GM18909 (cell line): ENCODE data around the gene CDH4.

Experiments
- ATAC-seq: cut with Tn5 transposase; IDR thresholded peaks from one replicate; pipeline ENCODE4 v1.9.1; 2021; ENCODE audit warnings: mild to moderate bottlenecking; ENCODE audit not compliant: unreplicated experiment, poor library complexity

The CDH4 gene

DNA sequence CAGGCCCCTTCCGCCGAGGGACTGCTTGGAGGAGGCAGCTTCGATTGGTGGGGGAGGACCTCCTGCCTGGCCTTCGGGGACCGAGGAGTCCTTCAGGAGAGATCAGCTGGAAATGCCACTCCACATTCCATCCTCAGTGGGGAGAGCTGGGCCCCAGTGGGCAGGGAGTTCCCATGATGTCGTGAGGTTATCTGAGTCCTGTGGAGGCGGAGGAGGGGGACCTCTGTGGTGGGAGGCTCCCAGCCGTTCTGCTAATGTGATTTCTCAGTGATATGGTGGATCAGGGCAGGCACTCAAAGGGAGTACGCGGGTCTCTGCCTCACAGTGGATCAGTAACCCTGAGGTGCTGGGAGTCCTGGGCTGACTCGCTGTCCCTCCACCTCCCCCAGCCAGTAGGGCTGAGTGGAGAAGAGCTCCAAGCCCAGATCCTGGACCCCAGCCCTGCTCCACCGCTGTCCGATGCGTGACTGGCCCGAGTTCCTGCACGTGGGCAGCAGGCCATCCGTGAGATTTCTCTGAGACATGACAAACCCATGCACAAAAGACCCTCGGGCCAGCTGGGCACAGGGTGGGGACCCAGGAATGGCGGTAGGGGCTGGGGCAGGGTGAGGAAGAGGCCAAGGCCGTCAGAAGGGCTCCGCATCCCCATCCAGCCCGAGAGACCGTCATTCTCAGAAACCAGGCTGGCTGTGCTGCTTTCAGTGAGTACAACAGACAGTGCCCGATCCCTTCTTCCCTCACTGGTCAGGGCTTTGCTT is 617.9 kb downstream of the CDH4 start:
- ATAC-seq = no peak

DNA sequence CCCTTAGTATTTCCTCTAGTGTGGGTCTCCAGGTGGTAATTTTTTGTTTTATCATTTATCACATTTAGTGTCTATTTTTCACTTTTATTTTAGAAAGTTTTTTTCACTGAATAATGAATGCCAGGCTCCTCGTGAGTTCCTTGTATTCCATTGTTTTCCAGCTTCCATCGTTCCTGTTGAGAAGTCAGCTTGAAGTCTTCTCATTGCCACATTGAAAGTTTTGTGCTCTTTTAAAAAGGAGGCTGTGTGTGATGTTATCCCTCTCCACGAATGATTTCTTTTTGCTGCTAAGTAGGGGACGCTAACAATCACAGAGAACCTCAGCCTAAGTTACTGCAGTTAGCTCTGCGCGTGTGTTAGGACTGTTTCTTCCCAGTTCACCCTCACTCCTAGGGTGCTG is 619.1 kb downstream of the CDH4 start:
- ATAC-seq = no peak

DNA sequence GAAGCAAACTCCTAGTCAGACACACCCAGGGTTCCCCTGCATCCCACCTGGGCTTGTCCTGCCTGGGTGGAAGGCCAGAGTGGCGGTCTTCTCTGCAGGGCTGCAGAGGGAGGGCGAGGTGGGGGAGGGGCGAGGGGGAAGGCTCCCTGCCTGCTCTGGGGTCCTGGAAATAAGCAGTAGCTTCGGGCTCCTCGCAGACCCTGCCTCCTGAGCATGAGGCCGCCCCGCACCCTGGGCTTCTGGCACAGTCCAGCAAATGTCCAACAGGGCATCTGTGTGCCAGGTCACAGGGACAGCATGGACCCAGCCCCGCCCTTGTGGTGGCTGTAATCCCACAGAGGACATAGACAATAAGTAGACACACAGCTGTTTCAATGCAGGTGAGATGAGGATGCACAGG is 619.9 kb downstream of the CDH4 start:
- no peak for ATAC-seq

DNA sequence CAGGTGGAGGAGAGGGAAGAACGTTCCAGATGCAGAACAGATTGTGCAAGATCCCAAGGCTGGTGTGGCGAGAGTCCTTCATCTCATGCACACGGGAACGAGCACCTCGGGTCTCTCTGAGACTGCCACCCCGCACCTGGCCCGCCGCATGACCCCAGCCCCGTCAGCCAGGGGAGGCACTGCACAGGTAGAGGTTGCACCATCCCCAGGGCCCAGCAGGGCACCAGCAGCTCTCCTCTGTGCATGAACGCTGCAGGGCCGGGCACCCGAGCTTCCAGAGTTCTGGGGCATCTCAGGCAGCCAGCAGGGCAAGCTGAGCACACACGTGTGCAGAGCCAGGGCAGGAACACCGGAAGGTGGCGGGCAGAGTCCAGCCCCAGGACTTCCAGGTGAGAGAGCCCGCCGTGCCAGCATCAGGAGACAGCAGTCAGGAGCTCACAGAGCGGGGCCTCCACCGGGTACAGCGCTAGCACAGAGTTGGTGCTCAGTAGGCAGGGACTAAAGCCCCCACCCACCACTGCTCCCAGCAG is 620.4 kb downstream of the CDH4 start:
- no peak for ATAC-seq

DNA sequence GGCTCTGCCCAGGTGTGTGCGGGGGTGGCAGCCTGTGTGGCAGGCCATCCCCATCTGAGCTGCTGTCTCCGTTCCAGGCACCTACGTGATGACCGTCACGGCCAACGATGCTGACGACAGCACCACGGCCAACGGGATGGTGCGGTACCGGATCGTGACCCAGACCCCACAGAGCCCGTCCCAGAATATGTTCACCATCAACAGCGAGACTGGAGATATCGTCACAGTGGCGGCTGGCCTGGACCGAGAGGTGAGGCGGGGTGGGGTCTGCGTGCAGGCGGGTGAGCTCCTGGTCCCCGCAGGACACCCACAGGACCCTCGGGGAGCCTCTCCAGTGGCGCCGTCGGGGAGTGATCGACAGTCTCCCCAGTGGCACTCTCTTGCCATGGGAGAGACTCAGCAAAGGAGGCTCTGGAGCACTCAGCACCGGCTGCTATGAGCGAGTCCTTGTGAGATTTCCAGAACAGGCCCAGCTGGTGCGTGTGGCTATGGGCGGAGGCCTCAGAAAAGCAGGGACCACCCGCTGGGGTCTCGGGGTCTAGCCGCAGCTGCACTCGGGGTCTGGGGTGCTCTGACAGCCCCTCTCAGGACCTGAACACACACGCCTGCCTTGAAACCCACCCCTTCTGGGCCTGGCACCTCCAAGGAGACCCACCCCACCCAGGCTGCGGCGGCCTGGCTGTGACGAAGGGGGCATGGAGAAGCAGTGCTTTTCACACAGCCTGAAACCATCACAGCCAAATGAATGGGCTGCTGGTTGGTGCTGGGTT is 621.8 kb downstream of the CDH4 start:
- no peak for ATAC-seq

DNA sequence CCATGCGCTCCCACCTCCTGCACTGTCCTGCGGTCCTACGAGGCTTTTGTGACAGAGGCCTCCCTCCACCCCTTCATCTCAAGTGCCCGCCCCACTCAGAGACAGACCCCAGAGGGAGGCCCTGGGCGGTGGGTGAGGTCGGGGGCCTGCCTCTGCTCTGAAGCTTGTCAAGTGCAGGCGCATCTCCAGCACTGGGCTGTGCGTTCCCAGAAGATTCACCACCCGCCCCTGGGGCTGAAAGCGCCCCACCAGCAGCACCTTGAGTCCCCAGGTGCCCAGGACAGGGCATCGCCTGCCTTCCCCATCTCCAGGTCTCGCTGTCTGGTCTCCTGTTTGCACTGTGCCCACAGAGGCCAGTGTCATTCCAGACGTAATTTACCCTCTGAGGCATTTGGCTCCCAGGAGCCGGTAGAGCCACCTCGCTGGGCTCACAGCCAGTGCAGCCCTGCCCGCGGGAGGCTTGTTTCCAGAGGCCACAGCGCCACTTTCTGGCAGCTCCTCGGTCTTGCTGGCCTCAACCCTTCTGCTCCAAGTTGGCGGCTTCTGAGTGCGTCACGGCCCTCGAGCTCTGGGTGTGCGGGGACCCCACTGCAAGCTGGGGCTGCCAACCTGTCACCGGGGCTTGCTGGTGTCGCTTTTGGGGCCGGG is 622.5 kb downstream of the CDH4 start:
- ATAC-seq = no peak

DNA sequence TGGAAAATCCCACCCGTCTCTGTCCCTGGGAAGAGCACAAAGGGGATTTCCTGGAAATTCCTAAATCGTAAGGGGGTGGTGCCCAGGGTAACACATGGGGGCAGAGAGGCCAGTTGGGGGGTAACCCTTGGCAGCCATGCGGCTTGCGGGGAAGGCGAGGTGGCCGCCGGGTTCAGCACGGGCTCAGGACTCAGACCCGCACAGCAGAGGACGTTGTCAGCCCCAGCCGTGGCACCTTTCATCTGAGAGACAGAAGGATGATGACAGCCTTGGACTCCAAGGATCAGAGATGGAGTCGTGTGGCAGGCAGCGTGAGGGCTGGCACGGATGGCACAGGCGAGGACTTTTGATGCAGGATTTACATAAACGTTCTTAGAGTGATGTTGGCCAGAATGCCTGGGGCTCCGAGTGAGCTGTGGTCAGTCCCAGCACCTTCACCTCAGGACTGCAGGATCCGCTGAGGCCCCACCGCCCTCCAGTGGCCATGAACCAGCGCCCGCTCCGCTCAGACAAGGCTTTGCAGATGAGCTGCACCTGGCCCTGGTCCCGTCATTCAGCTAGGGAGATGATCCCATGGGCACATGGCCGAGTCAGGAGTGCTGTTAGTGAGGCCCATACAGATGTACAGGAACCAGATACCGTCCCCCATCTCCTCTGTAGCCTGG is 623.3 kb downstream of the CDH4 start:
- ATAC-seq = no peak

DNA sequence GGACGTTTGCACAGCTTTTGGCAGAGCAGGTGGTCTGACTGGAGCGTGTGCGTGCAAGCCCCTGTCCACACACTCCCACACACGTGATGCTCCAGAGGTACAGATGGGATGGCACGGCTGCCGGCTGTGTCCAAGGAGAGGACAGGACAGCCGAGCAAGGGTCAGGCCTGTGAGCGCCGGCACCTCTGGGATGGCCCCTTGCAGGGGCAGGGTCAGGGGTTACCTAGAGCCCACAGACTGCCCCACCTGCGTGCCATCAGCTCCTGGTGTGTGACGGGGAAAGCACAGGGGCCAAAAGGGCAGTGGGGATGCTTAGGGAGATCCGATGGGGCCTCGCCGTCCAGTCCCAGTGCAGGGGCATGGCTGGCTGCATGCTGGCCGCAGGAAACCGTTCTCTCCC is 623.9 kb downstream of the CDH4 start:
- ATAC-seq = no peak

DNA sequence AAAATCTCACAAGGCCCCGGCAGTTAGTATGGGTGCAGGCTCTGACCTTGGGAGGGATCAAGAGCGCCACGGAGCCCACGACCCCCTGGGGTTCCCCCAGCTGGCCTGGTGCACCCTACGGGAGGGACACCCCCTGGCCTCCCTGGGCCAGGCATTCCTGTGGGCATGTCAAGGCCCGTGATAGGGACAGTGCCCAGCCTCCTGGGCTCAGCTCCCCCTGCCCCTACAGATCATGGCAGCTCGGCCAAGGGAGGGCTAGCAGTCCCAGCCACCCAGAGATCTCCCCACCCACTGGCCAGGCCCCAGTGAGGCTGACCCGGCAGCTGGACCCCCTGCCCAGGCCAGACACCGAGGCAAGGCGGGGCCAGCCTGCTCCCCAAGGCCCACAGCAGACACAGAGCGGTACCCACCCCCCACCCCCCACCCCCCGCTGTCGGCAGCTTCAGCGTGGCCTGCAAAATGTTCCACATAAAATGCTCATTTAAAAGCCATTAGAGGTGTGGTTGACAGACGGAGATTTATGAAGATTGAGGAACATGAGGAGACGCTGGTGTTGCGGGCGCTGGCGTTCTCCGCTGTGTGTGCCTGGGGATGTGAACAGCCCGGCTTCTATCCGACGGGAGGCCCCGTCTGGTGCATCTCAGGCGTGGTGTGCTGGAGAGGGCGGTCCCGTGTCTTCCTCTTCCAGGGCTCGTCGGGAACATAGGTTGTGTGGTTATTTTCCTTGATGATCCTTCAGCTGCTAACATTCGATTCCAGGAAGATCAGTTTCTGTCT is 625.1 kb downstream of the CDH4 start:
- ATAC-seq = no peak

DNA sequence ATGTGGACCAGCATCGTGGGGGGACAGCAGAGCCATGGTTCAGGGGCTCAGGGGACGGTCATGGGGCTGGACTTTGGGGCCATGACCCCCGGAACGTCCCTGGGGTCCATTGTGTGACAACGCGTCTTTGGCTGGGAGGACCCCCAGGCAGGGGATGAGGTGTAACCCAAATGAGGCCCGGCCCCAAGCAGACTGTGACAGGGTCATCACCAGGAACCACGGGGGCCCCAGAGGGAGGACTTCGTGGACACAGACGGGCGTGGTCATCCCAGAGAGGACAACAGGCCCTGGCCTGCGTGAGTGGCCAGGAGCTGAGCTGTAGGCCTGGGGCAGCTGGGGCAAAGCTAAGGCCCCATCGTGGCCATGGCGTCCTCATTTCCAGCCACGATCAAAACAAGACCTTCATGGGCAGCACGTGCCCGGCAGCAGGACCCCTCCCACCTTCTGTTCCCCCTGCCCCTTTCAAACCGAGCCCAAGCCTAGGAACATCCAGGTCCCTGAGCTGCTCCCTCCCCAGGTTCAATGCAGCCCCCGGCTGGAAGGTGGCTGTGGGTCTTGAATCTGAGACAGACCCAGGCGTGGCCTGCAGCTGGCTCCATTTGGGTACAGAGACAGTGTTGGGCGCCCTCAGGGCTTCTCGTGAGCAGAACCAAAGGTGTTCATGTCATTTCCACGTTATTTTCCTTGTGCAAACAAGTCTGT is 625.9 kb downstream of the CDH4 start:
- ATAC-seq = no peak

DNA sequence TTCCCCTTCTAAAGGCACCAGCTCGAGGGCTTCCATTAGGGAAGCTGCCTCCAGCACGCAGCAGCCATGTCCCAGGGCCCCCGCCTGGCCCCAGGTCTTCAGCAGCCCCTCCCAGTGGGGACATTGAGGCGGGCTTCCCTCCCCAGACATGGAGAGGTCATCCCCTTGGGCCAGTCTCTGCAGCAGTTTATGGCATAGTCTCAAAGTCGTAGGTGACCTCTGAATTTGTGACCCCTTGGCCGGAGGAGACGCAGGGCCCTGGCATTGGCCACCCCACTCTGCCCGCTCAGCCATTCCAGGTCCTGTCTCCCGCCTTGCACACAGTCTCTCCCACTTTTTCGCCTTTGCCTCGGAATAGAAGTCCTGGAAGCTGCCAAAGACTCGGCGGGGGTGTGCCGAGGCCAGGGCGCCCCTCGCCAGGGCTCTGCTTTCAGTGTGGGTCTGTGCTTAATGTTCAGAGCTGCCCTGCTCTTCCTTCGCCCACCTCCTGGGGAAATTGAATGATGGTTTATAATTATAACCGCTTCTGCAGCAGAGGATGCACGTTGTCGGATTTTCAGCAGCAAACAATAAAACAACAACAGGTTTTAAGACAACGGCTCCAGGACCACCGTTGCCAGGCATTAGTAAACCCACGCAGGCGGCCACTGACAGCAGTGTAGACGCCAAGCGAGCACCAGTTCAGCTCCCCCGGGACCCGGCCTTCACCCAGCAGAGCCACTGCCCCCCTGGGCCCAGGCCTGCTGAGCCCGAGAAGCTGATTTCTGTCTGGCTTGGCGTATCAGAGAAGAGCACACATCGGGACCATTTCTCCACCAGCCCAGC is 626.6 kb downstream of the CDH4 start:
- no peak for ATAC-seq

DNA sequence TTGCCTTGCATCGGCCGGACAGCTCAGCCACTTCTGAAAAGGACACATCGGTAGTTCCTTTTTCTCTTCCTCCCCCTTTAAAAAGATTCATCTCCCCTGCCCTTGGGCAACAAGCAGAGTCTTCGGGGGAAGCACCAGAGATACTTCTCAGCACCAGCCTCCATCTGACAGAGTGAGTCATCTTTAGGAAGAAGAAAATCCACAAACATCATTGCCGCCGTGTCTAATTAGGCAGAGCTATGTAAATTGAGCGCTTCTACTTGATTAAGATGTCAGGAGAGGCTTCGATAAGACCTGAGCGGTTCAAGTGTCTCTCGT is 627.2 kb downstream of the CDH4 start:
- ATAC-seq = no peak

DNA sequence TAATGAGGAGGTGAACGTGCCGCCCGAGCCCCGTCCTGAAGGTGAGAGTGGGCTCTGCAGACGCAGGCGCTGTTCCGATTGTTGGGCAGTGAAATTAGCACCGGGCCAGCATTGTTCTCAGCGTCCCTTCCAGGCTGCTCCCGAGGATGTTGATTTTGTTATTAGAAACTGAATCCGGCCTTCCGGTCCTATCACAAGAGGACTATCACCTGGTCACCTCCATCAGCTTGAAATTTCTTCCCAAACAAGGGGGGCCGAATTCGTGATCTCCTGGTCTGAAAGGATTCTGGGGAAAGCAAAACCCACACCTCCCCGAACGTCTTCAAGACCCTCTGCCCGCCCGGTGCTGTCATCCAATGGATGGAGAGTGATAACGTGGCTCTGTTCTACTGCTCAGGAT is 627.6 kb downstream of the CDH4 start:
- ATAC-seq = no peak

DNA sequence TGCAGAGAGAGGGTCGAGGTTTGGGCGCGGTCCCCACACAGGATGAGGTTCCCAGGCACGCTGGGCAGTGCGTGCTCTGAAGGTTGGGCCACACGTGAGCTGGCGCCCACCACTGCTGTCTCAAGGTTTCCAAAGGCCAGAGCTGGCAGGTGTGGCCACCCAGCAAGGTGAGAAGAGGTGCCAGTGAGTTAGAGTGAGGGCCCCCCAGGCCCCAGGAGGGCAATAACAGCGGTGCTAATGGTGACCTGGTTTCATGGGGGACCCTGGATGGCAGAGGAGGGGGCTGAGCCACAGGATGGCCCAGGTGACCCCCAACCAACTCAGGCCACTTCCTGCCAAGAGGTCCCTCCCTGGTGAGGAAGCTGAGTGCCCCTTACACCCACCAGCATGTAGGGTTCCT is 628.6 kb downstream of the CDH4 start:
- ATAC-seq = no peak

DNA sequence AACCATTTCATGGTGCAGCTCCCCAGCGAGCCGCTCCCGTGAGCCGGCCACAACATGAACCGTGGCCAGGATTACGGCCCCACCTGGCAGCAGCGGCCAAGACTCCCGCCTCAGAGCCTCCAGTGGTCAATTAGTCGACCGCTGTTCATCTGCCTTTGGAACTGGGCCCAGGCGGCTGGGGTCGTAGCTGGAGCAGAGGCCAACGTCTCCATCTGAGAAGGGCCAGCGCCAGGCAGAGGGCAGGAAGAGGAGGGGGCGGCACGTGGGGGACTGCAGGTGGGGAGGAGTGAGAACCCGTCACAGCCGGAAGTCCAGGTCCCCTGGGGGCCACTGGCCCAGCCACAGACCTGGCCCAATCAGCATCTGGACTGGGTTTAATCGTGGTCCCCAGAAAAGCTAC is 629.4 kb downstream of the CDH4 start:
- ATAC-seq = no peak

DNA sequence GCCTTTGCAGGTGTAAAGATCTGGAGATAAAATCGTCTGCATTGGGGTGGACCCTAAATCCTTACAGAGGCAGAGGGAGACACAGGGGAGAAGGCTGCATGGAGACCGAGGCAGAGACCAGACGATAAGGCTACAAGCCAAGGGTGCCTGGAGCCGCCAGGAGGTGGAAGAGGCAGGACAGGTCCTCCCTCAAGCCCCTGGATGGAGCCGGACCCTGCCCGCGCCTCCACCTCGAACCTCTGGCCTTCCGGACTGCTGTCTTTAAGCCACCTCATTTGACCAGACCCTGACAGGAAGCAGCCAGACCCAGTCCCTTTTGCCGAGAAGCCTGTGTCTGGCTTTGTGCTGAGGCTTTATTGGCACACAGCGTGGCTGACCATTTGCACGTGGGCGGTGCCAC is 629.8 kb downstream of the CDH4 start:
- ATAC-seq = no peak

DNA sequence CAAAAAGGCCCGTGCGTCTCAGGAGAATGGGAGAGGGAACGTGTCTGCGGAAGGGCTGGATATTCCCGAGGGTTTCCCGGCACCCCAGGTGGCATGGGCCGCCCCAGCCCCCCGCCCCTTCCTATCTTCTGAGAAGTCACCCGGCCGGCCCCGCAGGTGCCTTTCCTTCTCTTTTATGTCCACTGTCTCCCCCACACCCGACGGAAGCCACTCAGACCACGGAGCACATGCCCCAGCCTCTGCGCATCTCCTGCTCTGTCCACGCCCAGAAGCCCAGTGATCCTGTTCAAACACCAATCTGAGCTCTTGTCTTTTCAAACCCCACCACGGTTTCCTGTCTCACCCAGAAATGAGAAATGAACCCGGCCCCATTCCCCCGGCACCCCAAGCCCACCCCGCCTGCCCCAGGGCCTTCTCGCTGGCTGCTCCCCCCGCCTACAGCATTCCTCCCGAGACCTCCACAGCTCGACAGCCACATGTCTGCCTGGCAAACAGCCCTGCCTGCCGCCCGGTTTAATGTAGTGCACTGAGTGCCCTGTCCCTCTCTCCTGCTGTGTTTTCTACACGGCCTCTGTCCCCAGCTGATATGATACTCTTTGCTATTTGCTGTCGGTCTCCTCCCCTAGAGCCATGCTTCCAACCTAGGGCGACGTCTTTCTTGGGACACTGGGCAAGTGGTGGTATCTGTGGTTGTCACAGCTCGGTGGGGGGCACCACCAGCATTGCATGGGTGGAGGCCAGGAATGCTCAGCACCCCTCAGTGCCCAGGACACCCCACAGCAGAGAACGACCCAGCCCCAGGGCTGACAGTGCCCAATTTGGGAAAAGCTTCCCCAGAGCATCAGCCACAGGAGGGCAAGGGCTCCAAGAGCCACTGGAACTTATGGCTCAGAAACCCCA is 630.9 kb downstream of the CDH4 start:
- ATAC-seq = no peak
